IMR-90 (cell line): ENCODE measurements around the gene ACACA. TPM values are rescaled to one million over a fixed set of nuclear protein-coding genes. Genes with fewer than 3 reads are reported as not detected.

Experiments used
- ATAC-seq: fragments of 200-7000 bp; cut with Tn5 transposase; 2 replicates; pipeline ENCODE4 v1.9.1; 2020; ENCODE audit warnings: low read depth, mild to moderate bottlenecking, moderate library complexity
- BruUV-seq: library from RNA; stranded (reverse); fragments of 400-500 nt; replicated peaks from 2 replicates; lab custom pipeline; 2021; lab: Mats Ljungman, UMichigan
- CTCF ChIA-PET: fragments of 300-600 bp; formaldehyde crosslinking; extraction: SDS; loops from one replicate; lab custom pipeline; 2021; ENCODE audit warnings: antibody characterized with exemption; lab: Yijun Ruan, JAX
- POLR2A ChIA-PET: fragments of 300-600 bp; sonication (Branson Sonifier 250); formaldehyde crosslinking; loops from one replicate; lab custom pipeline; 2022; ENCODE audit warnings: antibody characterized with exemption; ENCODE audit not compliant: unreplicated experiment; lab: Charles Lee
- DNase-seq: peaks from one replicate; pipeline ENCODE4 v3.0.0; 2013
- H2AFZ ChIP-seq: replicated peaks from 2 replicates; pipeline ENCODE3; 2013; ENCODE audit warnings: low read length, mild to moderate bottlenecking; ENCODE audit not compliant: poor library complexity
- H2AK5ac ChIP-seq: 2 replicates; pipeline ENCODE4 v1.6.1; 2013; ENCODE audit warnings: low read depth, low read length, inconsistent platforms
- H2AK9ac ChIP-seq: replicated peaks from 2 replicates; pipeline ENCODE3; 2013; ENCODE audit warnings: mild to moderate bottlenecking, low read depth, low read length, moderate library complexity; ENCODE audit not compliant: poor library complexity
- H2BK120ac ChIP-seq: 2 replicates; pipeline ENCODE4 v1.6.1; 2013; ENCODE audit warnings: low read depth, low read length, inconsistent platforms
- H2BK15ac ChIP-seq: 3 replicates; pipeline ENCODE4 v1.6.1; 2013; ENCODE audit warnings: low read depth, low read length, inconsistent platforms
- H2BK20ac ChIP-seq: 2 replicates; pipeline ENCODE4 v1.6.1; 2013; ENCODE audit warnings: low read depth, mild to moderate bottlenecking, inconsistent platforms, low read length, moderate library complexity
- H2BK5ac ChIP-seq: 2 replicates; pipeline ENCODE4 v1.6.1; 2013; ENCODE audit warnings: mild to moderate bottlenecking, low read depth, low read length, inconsistent platforms; ENCODE audit not compliant: poor library complexity, severe bottlenecking
- H3K14ac ChIP-seq: replicated peaks from 2 replicates; pipeline ENCODE4 v1.6.1; 2013; ENCODE audit warnings: low read depth, low read length, inconsistent platforms
- H3K18ac ChIP-seq: 2 replicates; pipeline ENCODE4 v1.6.1; 2013; ENCODE audit warnings: low read depth, low read length, control low read depth
- H3K23ac ChIP-seq: 2 replicates; pipeline ENCODE4 v1.6.1; 2013; ENCODE audit warnings: low read depth, low read length, inconsistent platforms
- H3K27ac ChIP-seq: 2 replicates; pipeline ENCODE4 v1.5.1; 2013; ENCODE audit warnings: mild to moderate bottlenecking, control low read depth, low read length; ENCODE audit not compliant: insufficient read depth
- H3K27me3 ChIP-seq: 2 replicates; pipeline ENCODE4 v1.6.1; 2013; ENCODE audit warnings: low read length; ENCODE audit not compliant: control insufficient read depth, insufficient read depth
- H3K36me3 ChIP-seq: 2 replicates; pipeline ENCODE4 v1.6.1; 2013; ENCODE audit warnings: low read length, mixed read lengths; ENCODE audit not compliant: control insufficient read depth, insufficient read depth
- H3K4ac ChIP-seq: 2 replicates; pipeline ENCODE4 v1.6.1; 2013; ENCODE audit warnings: low read depth, low read length, inconsistent platforms
- H3K4me1 ChIP-seq: 2 replicates; pipeline ENCODE4 v1.6.1; 2013; ENCODE audit warnings: low read length, mixed read lengths; ENCODE audit not compliant: control insufficient read depth, insufficient read depth
- H3K4me2 ChIP-seq: 2 replicates; pipeline ENCODE4 v1.6.1; 2013; ENCODE audit warnings: low read depth, mild to moderate bottlenecking, control low read depth, low read length, moderate library complexity
- H3K4me3 ChIP-seq: 2 replicates; pipeline ENCODE4 v1.5.1; 2013; ENCODE audit warnings: low read depth, mild to moderate bottlenecking, control low read depth, low read length, moderate library complexity; ENCODE audit not compliant: insufficient read depth
- H3K56ac ChIP-seq: 2 replicates; pipeline ENCODE4 v1.6.1; 2013; ENCODE audit warnings: low read length, inconsistent platforms; ENCODE audit not compliant: insufficient read depth; ENCODE audit errors: extremely low read depth
- H3K79me1 ChIP-seq, 2 experiments: 2 replicates each; pipeline ENCODE4 v1.6.1; 2013; ENCODE audit warnings: low read length in 2 of 2, inconsistent platforms in 1 of 2, low read depth in 1 of 2
- H3K9ac ChIP-seq: 2 replicates; pipeline ENCODE4 v1.6.1; 2013; ENCODE audit warnings: low read depth, low read length, control low read depth
- H3K9me1 ChIP-seq: 2 replicates; pipeline ENCODE4 v1.6.1; 2013; ENCODE audit warnings: low read length, inconsistent platforms; ENCODE audit not compliant: insufficient read depth
- H3K9me3 ChIP-seq: 2 replicates; pipeline ENCODE4 v1.6.1; 2013; ENCODE audit warnings: low read length; ENCODE audit not compliant: control insufficient read depth, insufficient read depth
- H4K20me1 ChIP-seq: 2 replicates; pipeline ENCODE4 v1.6.1; 2013; ENCODE audit warnings: low read length, inconsistent platforms; ENCODE audit not compliant: insufficient read depth
- H4K5ac ChIP-seq: 2 replicates; pipeline ENCODE4 v1.6.1; 2013; ENCODE audit warnings: mild to moderate bottlenecking, low read depth, low read length, control low read depth
- H4K8ac ChIP-seq, 2 experiments: 2 replicates each; pipeline ENCODE4 v1.6.1; 2013; ENCODE audit warnings: low read depth in 2 of 2, low read length in 2 of 2, control low read depth in 1 of 2, inconsistent platforms in 1 of 2
- H4K91ac ChIP-seq: 2 replicates; pipeline ENCODE4 v1.6.1; 2013; ENCODE audit warnings: low read depth, low read length, inconsistent platforms; ENCODE audit not compliant: insufficient read depth
- BHLHE40 ChIP-seq: fragments of 150-350 bp; IDR thresholded peaks from 2 replicates; pipeline ENCODE4 v1.6.1; 2016; ENCODE audit warnings: mild to moderate bottlenecking, low read depth, low read length
- CEBPB ChIP-seq: IDR thresholded peaks from 2 replicates; pipeline ENCODE4 v1.6.1; 2012; ENCODE audit warnings: low read depth, low read length, improper control_type of control experiment
- CHD1 ChIP-seq: IDR thresholded peaks from 2 replicates; pipeline ENCODE4 v1.6.1; 2012; ENCODE audit warnings: low read depth, low read length, improper control_type of control experiment
- FOS ChIP-seq: fragments of 150-350 bp; IDR thresholded peaks from 2 replicates; pipeline ENCODE4 v1.6.1; 2016; ENCODE audit warnings: low read depth, low read length
- MAFK ChIP-seq: IDR thresholded peaks from 2 replicates; pipeline ENCODE4 v1.6.1; 2012; ENCODE audit warnings: low read depth, low read length, improper control_type of control experiment
- MAZ ChIP-seq: IDR thresholded peaks from 2 replicates; pipeline ENCODE4 v1.6.1; 2012; ENCODE audit warnings: low read depth, mild to moderate bottlenecking, low read length, improper control_type of control experiment, moderate library complexity, borderline replicate concordance
- MXI1 ChIP-seq: IDR thresholded peaks from 2 replicates; pipeline ENCODE4 v1.6.1; 2012; ENCODE audit warnings: low read depth, mild to moderate bottlenecking, low read length, moderate library complexity, borderline replicate concordance
- NFE2L2 ChIP-seq: fragments of 150-350 bp; IDR thresholded peaks from 2 replicates; pipeline ENCODE4 v1.6.1; 2016; ENCODE audit warnings: low read depth, mild to moderate bottlenecking, low read length
- POLR2A ChIP-seq: IDR thresholded peaks from 2 replicates; pipeline ENCODE4 v1.6.1; 2012; ENCODE audit warnings: mild to moderate bottlenecking, low read depth, low read length
- RAD21 ChIP-seq: IDR thresholded peaks from 2 replicates; pipeline ENCODE4 v1.6.1; 2012; ENCODE audit warnings: low read length, improper control_type of control experiment
- RCOR1 ChIP-seq: IDR thresholded peaks from 2 replicates; pipeline ENCODE4 v1.6.1; 2012; ENCODE audit warnings: mild to moderate bottlenecking, low read length, improper control_type of control experiment; ENCODE audit not compliant: insufficient replicate concordance
- RFX5 ChIP-seq: IDR thresholded peaks from 2 replicates; pipeline ENCODE4 v1.8.0; 2012; ENCODE audit warnings: low read depth, mild to moderate bottlenecking, low read length, moderate library complexity
- SMC3 ChIP-seq: fragments of 150-350 bp; IDR thresholded peaks from 2 replicates; pipeline ENCODE4 v1.6.1; 2016; ENCODE audit warnings: low read depth, mild to moderate bottlenecking, antibody characterized with exemption, low read length, moderate library complexity
- dilution Hi-C: fragments of 300-500 bp; cut with HindIII; formaldehyde crosslinking; loops from one replicate; pipeline ENCODE4 v1.14.3; 2018; ENCODE audit warnings: low sequenced_read_pairs; ENCODE audit not compliant: unreplicated experiment
- in situ Hi-C: fragments of 300-500 bp; cut with MboI; formaldehyde crosslinking; loops from 3 replicates; pipeline ENCODE4 v1.14.3; 2019; ENCODE audit warnings: low sequenced_read_pairs, inconsistent platforms, mixed read lengths
- intact Hi-C: fragments of 100-400 bp; cut with micrococcal nuclease; formaldehyde crosslinking; loops from 2 replicates; pipeline ENCODE4 v1.10.0; 2022
- polyA plus RNA-seq, 3 experiments: library from polyadenylated mRNA; depleted of rRNA; stranded (reverse); fragments of >200 nt; gene quantifications; 2 replicates each; pipeline ENCODE4 v1.2.3, GENCODE V29; 2012; ENCODE audit warnings: low replicate concordance in 1 of 3
- total RNA-seq: library from RNA; depleted of rRNA; stranded (reverse); fragments of >200 nt; gene quantifications from 2 replicates; pipeline ENCODE4 v1.2.3, GENCODE V29; 2012
- TF ChIP-seq, protein P1 (sequence below): fragments of 150-350 bp; IDR thresholded peaks from 2 replicates; pipeline ENCODE4 v1.6.1; 2017; ENCODE audit warnings: mild to moderate bottlenecking, antibody characterized with exemption, low read length, low read depth
- TF ChIP-seq, protein P2 (sequence below): fragments of 150-350 bp; IDR thresholded peaks from 2 replicates; pipeline ENCODE4 v1.6.1; 2016; ENCODE audit warnings: low read depth, mild to moderate bottlenecking, low read length, moderate library complexity, borderline replicate concordance
- TF ChIP-seq, protein P3 (sequence below): conservative IDR thresholded peaks from 2 replicates; pipeline ENCODE4 v1.5.1; 2012; ENCODE audit warnings: mild to moderate bottlenecking, low read depth, low read length, improper control_type of control experiment

ACACA gene
- total and polyA plus RNA-seq, 2 of the 4 experiments (the other 2 are of a cell fraction) = 21.3 to 39.1 TPM

DNA sequence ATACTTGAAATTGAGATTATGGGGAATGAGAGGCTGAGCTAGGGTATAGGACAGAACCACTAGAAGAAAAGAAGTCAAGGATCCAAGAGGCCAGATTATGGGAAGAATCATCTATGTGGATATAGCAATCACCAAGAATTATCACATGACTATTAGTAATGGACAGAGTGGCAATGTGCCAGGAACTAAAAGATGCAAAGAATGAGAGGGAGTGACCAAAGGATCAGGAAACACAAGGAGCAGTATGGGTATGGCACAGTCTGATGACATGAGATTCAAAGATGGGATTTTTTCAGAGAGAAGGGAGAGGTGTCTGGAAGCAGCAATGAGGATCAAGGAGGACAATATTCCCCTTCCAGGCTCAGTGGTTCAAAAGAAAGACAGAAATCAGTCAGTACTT is 245.7 kb downstream of the ACACA start:
- Histone ChIP-seq H3K4ac (no peak overlapping the region), H3K56ac (no peak overlapping the region), H4K91ac (no peak overlapping the region), H3K79me1 (no peaks in the 10 kb centered on the region; a peak in 1 of 4 replicates), H3K4me2 (no peak overlapping the region), H3K4me1 (no peaks in the 10 kb centered on the region), H3K9me1 (no peaks in the 10 kb centered on the region; the same call in 1 of the 2 replicates), H3K23ac (no peak overlapping the region; the same call in 1 of the 2 replicates), H2AFZ (no peak overlapping the region), H2BK20ac (no peak overlapping the region), H3K36me3 (peaks cover 14% of the 10 kb centered on the region), H3K27ac (no peak overlapping the region), H2AK5ac (no peak overlapping the region), H3K9ac (no peak overlapping the region), H2BK120ac (no peak overlapping the region), H3K9me3 (no peaks in the 10 kb centered on the region), H4K8ac (no peak overlapping the region), H2AK9ac (no peak overlapping the region), H3K27me3 (no peaks in the 10 kb centered on the region), H3K4me3 (no peak overlapping the region), H4K5ac (no peak overlapping the region), H3K18ac (no peak overlapping the region), H2BK5ac (no peak overlapping the region), H3K14ac (0 out of 2 replicates have a peak overlapping the region, but pooled peaks have one; percentile 6), H4K20me1 (no peaks in the 10 kb centered on the region), H2BK15ac (no peak overlapping the region)
- ATAC-seq (no peak), DNase-seq (peak; percentile 57)
- intact Hi-C loops = no loop called here
- ChIA-PET POLR2A (no interaction called here), CTCF (no interaction called here)
- dilution Hi-C loops = no loop called here
- BruUV-seq = no TSS peak
- TF ChIP-seq RCOR1 (no peak), BHLHE40 (no peak), FOS (no peak), RFX5 (no peak), RAD21 (no peak), MAZ (no peak), MXI1 (no peak), CEBPB (no peak), CHD1 (no peak), POLR2A (no peak), MAFK (no peak), SMC3 (no peak), NFE2L2 (no peak)
- TF ChIP-seq, protein P1, sequence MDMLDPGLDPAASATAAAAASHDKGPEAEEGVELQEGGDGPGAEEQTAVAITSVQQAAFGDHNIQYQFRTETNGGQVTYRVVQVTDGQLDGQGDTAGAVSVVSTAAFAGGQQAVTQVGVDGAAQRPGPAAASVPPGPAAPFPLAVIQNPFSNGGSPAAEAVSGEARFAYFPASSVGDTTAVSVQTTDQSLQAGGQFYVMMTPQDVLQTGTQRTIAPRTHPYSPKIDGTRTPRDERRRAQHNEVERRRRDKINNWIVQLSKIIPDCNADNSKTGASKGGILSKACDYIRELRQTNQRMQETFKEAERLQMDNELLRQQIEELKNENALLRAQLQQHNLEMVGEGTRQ = no peak
- TF ChIP-seq, protein P2, sequence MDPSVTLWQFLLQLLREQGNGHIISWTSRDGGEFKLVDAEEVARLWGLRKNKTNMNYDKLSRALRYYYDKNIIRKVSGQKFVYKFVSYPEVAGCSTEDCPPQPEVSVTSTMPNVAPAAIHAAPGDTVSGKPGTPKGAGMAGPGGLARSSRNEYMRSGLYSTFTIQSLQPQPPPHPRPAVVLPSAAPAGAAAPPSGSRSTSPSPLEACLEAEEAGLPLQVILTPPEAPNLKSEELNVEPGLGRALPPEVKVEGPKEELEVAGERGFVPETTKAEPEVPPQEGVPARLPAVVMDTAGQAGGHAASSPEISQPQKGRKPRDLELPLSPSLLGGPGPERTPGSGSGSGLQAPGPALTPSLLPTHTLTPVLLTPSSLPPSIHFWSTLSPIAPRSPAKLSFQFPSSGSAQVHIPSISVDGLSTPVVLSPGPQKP = no peak
- TF ChIP-seq, protein P3, sequence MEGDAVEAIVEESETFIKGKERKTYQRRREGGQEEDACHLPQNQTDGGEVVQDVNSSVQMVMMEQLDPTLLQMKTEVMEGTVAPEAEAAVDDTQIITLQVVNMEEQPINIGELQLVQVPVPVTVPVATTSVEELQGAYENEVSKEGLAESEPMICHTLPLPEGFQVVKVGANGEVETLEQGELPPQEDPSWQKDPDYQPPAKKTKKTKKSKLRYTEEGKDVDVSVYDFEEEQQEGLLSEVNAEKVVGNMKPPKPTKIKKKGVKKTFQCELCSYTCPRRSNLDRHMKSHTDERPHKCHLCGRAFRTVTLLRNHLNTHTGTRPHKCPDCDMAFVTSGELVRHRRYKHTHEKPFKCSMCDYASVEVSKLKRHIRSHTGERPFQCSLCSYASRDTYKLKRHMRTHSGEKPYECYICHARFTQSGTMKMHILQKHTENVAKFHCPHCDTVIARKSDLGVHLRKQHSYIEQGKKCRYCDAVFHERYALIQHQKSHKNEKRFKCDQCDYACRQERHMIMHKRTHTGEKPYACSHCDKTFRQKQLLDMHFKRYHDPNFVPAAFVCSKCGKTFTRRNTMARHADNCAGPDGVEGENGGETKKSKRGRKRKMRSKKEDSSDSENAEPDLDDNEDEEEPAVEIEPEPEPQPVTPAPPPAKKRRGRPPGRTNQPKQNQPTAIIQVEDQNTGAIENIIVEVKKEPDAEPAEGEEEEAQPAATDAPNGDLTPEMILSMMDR = no peak
- in situ Hi-C loops = no loop called here
